AG09319 (cell line): Measurements from ENCODE around the gene PKD1L1.

Source experiments
- DNase-seq: peaks from one replicate; pipeline ENCODE4 v3.0.0-alpha.2; 2010; ENCODE audit warnings: low read depth; ENCODE audit errors: extremely low read depth
- CTCF ChIP-seq: IDR thresholded peaks from 2 replicates; pipeline ENCODE4 v1.5.1; 2011; ENCODE audit warnings: low read depth, mild to moderate bottlenecking, inconsistent platforms, low read length, moderate library complexity

Gene PKD1L1

GRCh38 chr7:47744883-47745282 lies 203.4 kb downstream of the PKD1L1 start:
- TF ChIP-seq CTCF = no peak
- no peak for DNase-seq

GRCh38 chr7:47743965-47744591 lies 204.2 kb downstream of the PKD1L1 start:
- TF ChIP-seq CTCF = no peak
- DNase-seq = no peak

- no peak for DNase-seq
- no peak for TF ChIP-seq CTCF
These were observed 206.3 kb downstream of the PKD1L1 start for GRCh38 chr7:47741984-47742383.

GRCh38 chr7:47739891-47740290 lies 208.4 kb downstream of the PKD1L1 start:
- no peak for TF ChIP-seq CTCF

GRCh38 chr7:47739301-47739875 lies 208.9 kb downstream of the PKD1L1 start:
- DNase-seq = no peak
- no peak for TF ChIP-seq CTCF

More at GRCh38 chr7:47739891-47740290, 208.4 kb downstream of the PKD1L1 start:
- no peak for DNase-seq

- no peak for TF ChIP-seq CTCF
- no peak for DNase-seq
These were observed 209.6 kb downstream of the PKD1L1 start for GRCh38 chr7:47738563-47739166.

- TF ChIP-seq CTCF = no peak
- DNase-seq = no peak
These were observed 210.7 kb downstream of the PKD1L1 start for GRCh38 chr7:47737601-47738000.
